ENCODE data around the gene C6orf89. TPM values are rescaled to one million over a fixed set of nuclear protein-coding genes. Genes with fewer than 3 reads are reported as not detected.

C6orf89 gene
- total RNA-seq, 4 donors from 2014 or later = 58.2 to 89.6 (median 68.9) TPM

DNA sequence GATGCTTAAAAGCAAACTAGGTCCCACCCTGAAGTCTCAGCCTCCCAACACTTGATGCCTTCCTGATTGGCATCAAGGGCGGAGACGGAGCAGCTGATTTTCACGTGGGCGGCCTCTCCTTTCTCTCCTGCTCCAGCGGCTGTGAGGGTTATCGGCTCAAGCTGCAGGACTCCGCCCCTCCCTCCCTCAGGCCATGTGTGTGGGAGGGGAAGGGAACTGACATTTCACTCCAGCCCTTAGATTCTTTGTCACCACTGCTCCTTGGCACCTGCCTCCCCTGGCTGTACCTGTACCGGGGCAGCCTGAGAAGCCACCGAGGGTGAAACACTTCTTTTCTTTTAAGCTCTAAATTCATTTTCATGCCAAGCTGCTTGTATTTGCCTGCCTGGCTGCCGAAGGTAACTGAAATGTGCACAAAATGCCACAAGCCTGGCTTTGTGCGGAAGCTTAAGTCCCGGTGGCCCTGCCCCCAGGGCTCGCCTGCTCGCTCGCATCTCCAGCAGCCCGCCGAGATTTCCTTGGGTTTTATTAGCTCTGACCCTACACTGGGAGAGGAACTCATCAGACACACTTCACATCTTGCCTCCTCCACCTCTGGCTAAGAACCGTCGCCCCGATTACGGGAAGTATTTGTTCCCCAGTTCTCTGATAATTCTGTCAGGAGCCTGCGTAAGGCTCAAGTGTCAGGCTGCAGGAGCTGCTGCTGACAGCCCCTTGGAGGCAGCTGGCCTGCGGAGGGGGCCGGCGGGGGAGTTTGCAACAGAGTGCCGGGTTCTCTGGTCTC is 36.9 kb upstream of the C6orf89 start:
- no peak for TF ChIP-seq POLR2A (IDR thresholded peaks at IDR 0.05)
- TF ChIP-seq, protein P1, sequence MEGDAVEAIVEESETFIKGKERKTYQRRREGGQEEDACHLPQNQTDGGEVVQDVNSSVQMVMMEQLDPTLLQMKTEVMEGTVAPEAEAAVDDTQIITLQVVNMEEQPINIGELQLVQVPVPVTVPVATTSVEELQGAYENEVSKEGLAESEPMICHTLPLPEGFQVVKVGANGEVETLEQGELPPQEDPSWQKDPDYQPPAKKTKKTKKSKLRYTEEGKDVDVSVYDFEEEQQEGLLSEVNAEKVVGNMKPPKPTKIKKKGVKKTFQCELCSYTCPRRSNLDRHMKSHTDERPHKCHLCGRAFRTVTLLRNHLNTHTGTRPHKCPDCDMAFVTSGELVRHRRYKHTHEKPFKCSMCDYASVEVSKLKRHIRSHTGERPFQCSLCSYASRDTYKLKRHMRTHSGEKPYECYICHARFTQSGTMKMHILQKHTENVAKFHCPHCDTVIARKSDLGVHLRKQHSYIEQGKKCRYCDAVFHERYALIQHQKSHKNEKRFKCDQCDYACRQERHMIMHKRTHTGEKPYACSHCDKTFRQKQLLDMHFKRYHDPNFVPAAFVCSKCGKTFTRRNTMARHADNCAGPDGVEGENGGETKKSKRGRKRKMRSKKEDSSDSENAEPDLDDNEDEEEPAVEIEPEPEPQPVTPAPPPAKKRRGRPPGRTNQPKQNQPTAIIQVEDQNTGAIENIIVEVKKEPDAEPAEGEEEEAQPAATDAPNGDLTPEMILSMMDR (IDR thresholded peaks at IDR 0.05) = no peak
- no peaks in the 10 kb centered on the region for H3K36me3 ChIP-seq
- intact Hi-C loops (cut with DNase I) = no loop called here
- no peak overlapping the region for H3K27ac ChIP-seq
- peak; percentile 76 to 82 for DNase-seq
- peaks cover 6 to 9% of the 10 kb centered on the region in 2 donors for H3K4me1 ChIP-seq
- no peak overlapping the region for H3K4me3 ChIP-seq (replicated peaks in 1 of 3)
- H3K9me3 ChIP-seq = no peaks in the 10 kb centered on the region
- WGBS, 2 donors = 35 to 38% methylated on average over 26 of the region's 26 CpGs
- H3K27me3 ChIP-seq = no peaks in the 10 kb centered on the region

DNA sequence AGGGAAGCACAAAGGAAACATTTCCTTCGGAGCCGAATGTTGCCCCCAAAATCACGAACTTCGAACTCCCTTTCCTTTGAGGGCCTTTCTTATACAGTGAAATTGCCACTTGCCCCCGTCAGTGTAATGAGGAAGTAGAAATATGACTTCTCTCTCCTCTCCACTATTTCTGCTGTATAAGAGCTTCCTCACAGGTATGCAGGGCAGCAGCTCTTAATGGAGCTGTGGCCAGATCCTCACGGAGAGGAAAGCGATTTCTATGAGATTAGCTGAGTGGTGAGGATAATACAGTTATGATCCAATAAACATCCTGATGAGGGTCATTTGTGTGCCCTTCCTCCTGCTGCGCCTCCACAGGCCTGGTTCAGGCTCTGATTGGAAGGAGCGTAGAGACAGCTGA is 35.7 kb upstream of the C6orf89 start:
- H3K9me3 ChIP-seq = no peaks in the 10 kb centered on the region
- 89 to 94% methylated on average over 9 of the region's 9 CpGs for WGBS, 2 donors
- peaks cover 6 to 9% of the 10 kb centered on the region in 2 donors for H3K4me1 ChIP-seq
- DNase-seq = no peak
- no peak overlapping the region for H3K27ac ChIP-seq
- no peak for TF ChIP-seq POLR2A (IDR thresholded peaks at IDR 0.05)
- TF ChIP-seq, protein P1 (IDR thresholded peaks at IDR 0.05) = no peak
- intact Hi-C loops (cut with DNase I) = no loop called here
- H3K36me3 ChIP-seq = no peaks in the 10 kb centered on the region
- H3K27me3 ChIP-seq = no peaks in the 10 kb centered on the region
- H3K4me3 ChIP-seq (replicated peaks in 1 of 3) = no peak overlapping the region

DNA sequence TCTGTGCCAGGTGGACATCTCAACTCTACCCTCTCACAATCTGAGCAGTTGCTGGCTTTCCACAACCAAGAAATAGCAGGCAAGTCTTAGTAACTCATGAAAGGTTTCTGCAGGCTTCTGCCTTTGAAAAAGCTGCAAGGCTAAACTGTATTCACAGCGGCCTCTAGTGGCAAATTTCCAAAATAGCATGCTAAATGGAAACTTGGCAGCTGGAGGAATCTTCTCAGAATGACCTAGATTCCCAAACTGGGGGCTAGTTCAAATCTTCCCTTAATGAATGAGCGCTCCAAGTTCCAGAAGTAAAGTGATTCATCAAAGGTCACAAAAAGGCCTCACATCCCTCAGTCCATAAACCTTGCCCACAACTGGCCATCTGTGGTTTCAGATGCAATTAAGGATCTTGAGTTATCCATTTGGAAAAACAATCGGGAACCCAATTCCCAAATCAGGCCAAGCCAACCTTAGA is 34.6 kb upstream of the C6orf89 start:
- H3K9me3 ChIP-seq = no peaks in the 10 kb centered on the region
- H3K27ac ChIP-seq = no peak overlapping the region
- WGBS, 2 donors = 40 to 42% methylated on average over 3 of the region's 3 CpGs
- TF ChIP-seq, protein P1 (IDR thresholded peaks at IDR 0.05) = peak; percentile 57 to 76 (median 68)
- no peak for TF ChIP-seq POLR2A (IDR thresholded peaks at IDR 0.05)
- H3K36me3 ChIP-seq = peaks cover 0 to 4% of the 10 kb centered on the region in 2 donors
- intact Hi-C loops (cut with DNase I) = no loop called here
- no peaks in the 10 kb centered on the region for H3K27me3 ChIP-seq
- H3K4me1 ChIP-seq = peaks cover 15 to 16% of the 10 kb centered on the region in 2 donors
- no peak overlapping the region for H3K4me3 ChIP-seq (replicated peaks in 1 of 3)
- DNase-seq = peak; percentile 50 to 51

DNA sequence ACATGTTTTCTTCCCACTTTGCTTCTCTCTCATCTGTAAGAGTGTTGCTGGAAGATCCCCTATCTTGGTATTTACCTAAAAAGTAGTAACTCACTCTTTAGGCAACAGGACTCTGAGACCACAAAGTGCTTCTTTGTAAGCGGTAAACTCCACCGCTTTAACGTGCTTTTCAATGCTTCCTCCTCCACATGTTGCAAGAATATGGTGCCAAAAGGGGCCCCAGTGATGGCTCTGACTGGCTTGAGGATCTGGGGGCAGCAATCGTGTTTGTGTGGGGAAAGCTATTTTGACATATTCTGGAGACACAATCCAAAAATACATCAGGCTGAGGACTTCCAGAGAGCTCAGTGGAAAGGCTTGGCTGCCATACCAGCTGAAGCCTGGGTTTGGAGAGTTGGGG is 34.1 kb upstream of the C6orf89 start:
- DNase-seq = no peak
- Histone ChIP-seq H3K27me3 (no peaks in the 10 kb centered on the region), H3K9me3 (no peaks in the 10 kb centered on the region), H3K27ac (no peak overlapping the region), H3K4me1 (peaks cover 18 to 21% of the 10 kb centered on the region in 2 donors), H3K4me3 (replicated peaks in 1 of 3) (no peak overlapping the region), H3K36me3 (peaks cover 0 to 4% of the 10 kb centered on the region in 2 donors)
- 74 to 78% methylated on average over 4 of the region's 4 CpGs for WGBS, 2 donors
- TF ChIP-seq, protein P1 (IDR thresholded peaks at IDR 0.05) = no peak
- no peak for TF ChIP-seq POLR2A (IDR thresholded peaks at IDR 0.05)
- intact Hi-C loops (cut with DNase I) = loop anchor here (2.0 kb wide), 1 partner anchor 87 kb away; no protein-coding TSS in a partner anchor

Measured in thyroid gland (tissue), 4 donors.